GM18858 (cell line): ENCODE results near the gene UBA7.
"Not testable (repeated sequence)": the region's sequence is repeated elsewhere in the genome, so short reads cannot be mapped to it uniquely, and the experiment has no call there.

ENCODE experiments used
- ATAC-seq: cut with Tn5 transposase; IDR thresholded peaks from one replicate; pipeline ENCODE4 v1.9.1; 2021; ENCODE audit not compliant: unreplicated experiment

Gene UBA7

GRCh38 chr3:49813497-49814174, at the start of gene UBA7:
Gene UBA7, minus strand, starts transcription at chr3:49813953. Its CDS starts 166 bp downstream, at chr3:49813787.
- ATAC-seq: no peak

GRCh38 chr3:49859576-49860305, 46.0 kb upstream of the UBA7 start:
- ATAC-seq: no peak

- ATAC-seq: peak; percentile 87
Measured at GRCh38 chr3:49856181-49857005, 42.6 kb upstream of the UBA7 start, which contains the start of gene TRAIP. Gene TRAIP, minus strand, starts transcription at chr3:49856564. Its CDS starts 111 bp downstream, at chr3:49856453.

GRCh38 chr3:49855662-49856061, 41.9 kb upstream of the UBA7 start:
- no peak for ATAC-seq

GRCh38 chr3:49845694-49846093, 31.9 kb upstream of the UBA7 start:
- ATAC-seq: no peak

GRCh38 chr3:49844464-49845183, 30.9 kb upstream of the UBA7 start:
- no peak for ATAC-seq

GRCh38 chr3:49842843-49843517, 29.2 kb upstream of the UBA7 start:
- no peak for ATAC-seq

- ATAC-seq: no peak
Measured at GRCh38 chr3:49841806-49842205, 28.1 kb upstream of the UBA7 start.

- no peak for ATAC-seq
Measured at GRCh38 chr3:49841126-49841696, 27.5 kb upstream of the UBA7 start.

- no peak for ATAC-seq
Measured at GRCh38 chr3:49840388-49840787, 26.6 kb upstream of the UBA7 start.

GRCh38 chr3:49839193-49839809, 25.5 kb upstream of the UBA7 start:
- no peak for ATAC-seq

- ATAC-seq: no peak
Measured at GRCh38 chr3:49831341-49831740, 17.6 kb upstream of the UBA7 start.

GRCh38 chr3:49826016-49826415, 12.3 kb upstream of the UBA7 start:
- no peak for ATAC-seq

- ATAC-seq: not testable (repeated sequence)
Measured at GRCh38 chr3:49823131-49823530, 9.4 kb upstream of the UBA7 start.

- ATAC-seq: no peak
Measured at GRCh38 chr3:49812916-49813496, 747 bp downstream of the UBA7 start.

GRCh38 chr3:49807431-49808114, 6.2 kb downstream of the UBA7 start:
- ATAC-seq: no peak

- no peak for ATAC-seq
Measured at GRCh38 chr3:49806850-49807249, 6.9 kb downstream of the UBA7 start.

GRCh38 chr3:49805897-49806701, 7.7 kb downstream of the UBA7 start:
- ATAC-seq: no peak
